K562 (cell line): Measurements from ENCODE around the gene RHBG. TPM values are rescaled to one million over a fixed set of nuclear protein-coding genes. Genes with fewer than 3 reads are reported as not detected.
A peak's percentile ranks its signal among the peaks of the same experiment; 100 is the strongest.

Source experiments
- ATAC-seq: fragments of 200-7000 bp; cut with Tn5 transposase; 3 replicates; pipeline ENCODE4 v1.9.1; 2020; ENCODE audit warnings: moderate library complexity
- BruUV-seq: library from RNA; stranded (reverse); fragments of 400-500 nt; replicated peaks from 2 replicates; lab custom pipeline; 2021; lab: Mats Ljungman, UMichigan
- CTCF ChIA-PET: fragments of 300-600 bp; formaldehyde crosslinking; extraction: SDS; loops from one replicate; lab custom pipeline; 2021; ENCODE audit warnings: low intra/inter-chr PET ratio; lab: Yijun Ruan, JAX
- POLR2A ChIA-PET: fragments of 300-600, 350-650 bp; sonication (Branson Sonifier 250); formaldehyde crosslinking; extraction: SDS; loops from one replicate; lab custom pipeline; 2021; ENCODE audit warnings: antibody characterized with exemption, inconsistent platforms; lab: Yijun Ruan, JAX
- DNase-seq, 4 experiments: peaks; one replicate each; pipeline versions ENCODE4 v3.0.0 to v3.0.0-alpha.2; 2011 to 2018; ENCODE audit warnings: low spot score in 3 of 4, mixed read lengths in 3 of 4; ENCODE audit errors: extremely low read depth in 1 of 4
- FAIRE-seq: peaks from 2 replicates; lab custom pipeline; 2011; peaks lifted over from hg19 to GRCh38; lab: Jason Lieb, UNC
- H2AFZ ChIP-seq: 2 replicates; pipeline ENCODE4 v1.6.0; 2011; ENCODE audit warnings: low read depth, low read length, control low read depth, inconsistent platforms
- H3K27ac ChIP-seq: fragments of 200-600 bp; 3 replicates; pipeline ENCODE4 v1.8.0; 2011; ENCODE audit warnings: low read depth, mild to moderate bottlenecking, control low read depth, inconsistent platforms, low read length, moderate library complexity, mixed read lengths; ENCODE audit errors: extremely low read depth
- H3K27me3 ChIP-seq, 2 experiments: fragments of 300-600 bp in 1 of 2; 2 replicates in 1 of 2; 3 replicates in 1 of 2; pipeline versions ENCODE4 v1.6.0 to v1.8.0; 2011; ENCODE audit warnings: inconsistent platforms in 2 of 2, low read length in 2 of 2, mild to moderate bottlenecking in 1 of 2, mixed read lengths in 1 of 2, moderate library complexity in 1 of 2; ENCODE audit not compliant: control insufficient read depth in 2 of 2, insufficient read depth in 2 of 2
- H3K36me3 ChIP-seq: fragments of 300-600 bp; 3 replicates; pipeline ENCODE4 v1.8.0; 2011; ENCODE audit warnings: mild to moderate bottlenecking, low read length, inconsistent platforms; ENCODE audit not compliant: control insufficient read depth, insufficient read depth
- H3K4me1 ChIP-seq, 2 experiments: fragments of 200-600 bp in 1 of 2; replicated peaks in 1 of 2; 2 replicates in 1 of 2; 3 replicates in 1 of 2; pipeline versions ENCODE4 v1.5.1 to v1.8.0; 2011; ENCODE audit warnings: inconsistent platforms in 2 of 2, low read length in 2 of 2, mild to moderate bottlenecking in 1 of 2, mixed read lengths in 1 of 2, moderate library complexity in 1 of 2; ENCODE audit not compliant: control insufficient read depth in 2 of 2, insufficient read depth in 2 of 2
- H3K4me2 ChIP-seq: 2 replicates; pipeline ENCODE4 v1.6.1; 2011; ENCODE audit warnings: low read length, control low read depth, inconsistent platforms, mixed read lengths; ENCODE audit not compliant: insufficient read depth
- H3K4me3 ChIP-seq: fragments of 200-600 bp; sonication (generic), shearing (Covaris generic); 2 replicates; pipeline ENCODE4 v1.5.1; 2016; ENCODE audit warnings: control low read depth, inconsistent platforms
- H3K79me2 ChIP-seq: fragments of 200-600 bp; 3 replicates; pipeline ENCODE4 v1.8.0; 2011; ENCODE audit warnings: low read length, inconsistent platforms; ENCODE audit not compliant: control insufficient read depth, insufficient read depth
- H3K9ac ChIP-seq, 2 experiments: 2 replicates each; pipeline versions ENCODE4 v1.6.0 to v1.6.1; 2011; ENCODE audit warnings: low read depth in 2 of 2, low read length in 2 of 2, control low read depth in 1 of 2, inconsistent platforms in 1 of 2, mild to moderate bottlenecking in 1 of 2, mixed read lengths in 1 of 2; ENCODE audit not compliant: insufficient read depth in 1 of 2
- H3K9me1 ChIP-seq: one replicate; pipeline ENCODE4 v1.6.0; 2011; ENCODE audit warnings: inconsistent platforms, mild to moderate bottlenecking, low read length, moderate library complexity; ENCODE audit not compliant: control insufficient read depth, insufficient read depth
- H3K9me3 ChIP-seq: replicated peaks from 2 replicates; pipeline ENCODE4 v1.5.1; 2011; ENCODE audit warnings: low read depth, low read length, inconsistent platforms; ENCODE audit not compliant: control insufficient read depth, insufficient read depth
- H4K20me1 ChIP-seq: replicated peaks from 2 replicates; pipeline ENCODE4 v1.6.1; 2011; ENCODE audit warnings: low read length, inconsistent platforms, mixed read lengths; ENCODE audit not compliant: control insufficient read depth, insufficient read depth
- ARID2 ChIP-seq: fragments of 450-650 bp; IDR thresholded peaks from 2 replicates; pipeline ENCODE4 v1.6.1; 2017; ENCODE audit warnings: antibody characterized with exemption, mild to moderate bottlenecking
- ETV1 ChIP-seq: fragments of 450-650 bp; conservative IDR thresholded peaks from 2 replicates; pipeline ENCODE4 v1.6.1; 2016; ENCODE audit warnings: missing genetic modification characterization, control low read depth, low read depth, missing compliant biosample characterization
- MEF2A ChIP-seq: IDR thresholded peaks from 2 replicates; pipeline ENCODE4 v1.6.1; 2011; ENCODE audit warnings: low read depth, mild to moderate bottlenecking, low read length, moderate library complexity; ENCODE audit not compliant: control insufficient read depth
- REST ChIP-seq, 2 experiments: fragments of 450-650 bp; formaldehyde crosslinking in 1 of 2; IDR thresholded peaks; 2 replicates each; pipeline versions ENCODE4 v1.4.0 to v1.6.1; 2014 to 2020; ENCODE audit warnings: mild to moderate bottlenecking in 2 of 2, borderline replicate concordance in 1 of 2, low read depth in 1 of 2
- SMAD4 ChIP-seq: fragments of 250-450 bp; sonication (Bioruptor Pico); conservative IDR thresholded peaks from 2 replicates; pipeline ENCODE4 v1.8.0; 2021; ENCODE audit warnings: inconsistent platforms, mild to moderate bottlenecking, moderate library complexity
- SMC3 ChIP-seq: conservative IDR thresholded peaks from 2 replicates; pipeline ENCODE4 v1.6.1; 2011; ENCODE audit warnings: low read depth, low read length, improper control_type of control experiment; ENCODE audit not compliant: insufficient read depth
- XRCC5 ChIP-seq: fragments of 200-400 bp; formaldehyde crosslinking; IDR thresholded peaks from 2 replicates; pipeline ENCODE4 v1.6.1; 2017; ENCODE audit warnings: low read depth, mild to moderate bottlenecking, low read length
- ZNF24 ChIP-seq: fragments of 450-650 bp; IDR thresholded peaks from 2 replicates; pipeline ENCODE4 v1.6.1; 2016
- WGBS: fragments of 100-300 bp; shearing (Covaris generic); methylation state at CpG from one replicate; pipeline ENCODE4 v1.1.6; 2016; ENCODE audit warnings: low coverage, mixed read lengths; ENCODE audit not compliant: insufficient coverage; ENCODE audit errors: missing lambda C conversion rate; 5-methylcytosine and 5-hydroxymethylcytosine counted together
- in situ Hi-C: fragments of 300-500 bp; cut with MboI; formaldehyde crosslinking; loops from 4 replicates; pipeline ENCODE4 v1.15.0; 2018; ENCODE audit warnings: inconsistent platforms, mixed read lengths
- intact Hi-C: fragments of 100-400 bp; cut with micrococcal nuclease; formaldehyde crosslinking; loops from 2 replicates; pipeline ENCODE4 v1.14.2; 2022
- polyA plus RNA-seq, 8 experiments: library from polyadenylated mRNA; depleted of rRNA in 4 of 8; stranded (reverse) in 5 of 8; unstranded in 3 of 8; fragments of >200 nt; fragmentation: Nextera tagmentation in 2 of 8; fragmentation: Illumina TruSeq in 1 of 8; extraction: Ambion mirVana in 2 of 8; extraction: Trizol in 1 of 8; gene quantifications; 2 replicates each; pipeline versions ENCODE4 v1.2.1 to v1.2.3, GENCODE V29; 2011 to 2014; ENCODE audit warnings: inconsistent platforms in 1 of 8, missing spikeins in 1 of 8
- total RNA-seq, 7 experiments: library from RNA; depleted of rRNA in 6 of 7; stranded (reverse); fragments of >200 nt in 6 of 7; fragmentation: Illumina TruSeq in 2 of 7; extraction: Trizol in 2 of 7; gene quantifications; 2 replicates each; pipeline versions ENCODE4 v1.2.1 to v1.2.3, GENCODE V29; 2011 to 2021; ENCODE audit warnings: low replicate concordance in 1 of 7
- TF ChIP-seq, protein P1 (sequence below): fragments of 450-650 bp; IDR thresholded peaks from 2 replicates; pipeline ENCODE4 v1.6.1; 2018; ENCODE audit warnings: mild to moderate bottlenecking, low read depth; ENCODE audit not compliant: partially characterized antibody

Gene RHBG
- total and polyA plus RNA-seq, 9 of the 15 experiments (the other 6 are each of a cell fraction or from before 2014, with no cell fraction given): not detected

GRCh38 chr1:156385534-156386031, 16.6 kb downstream of the RHBG start:
- H3K4me3 ChIP-seq: no peak overlapping the region
- no peak overlapping the region for H3K4me2 ChIP-seq
- peaks cover 0 to 11% of the 10 kb centered on the region in 2 experiments; a peak in 1 of 5 replicates for H3K4me1 ChIP-seq
- in situ Hi-C loops: loop anchor here (5.0 kb wide), 2 partner anchors 57 to 217 kb away; partner anchors contain the start of gene GPATCH4
- POLR2A ChIA-PET: interaction anchor here (0.7 to 3.0 kb wide), 10 partner anchors 12 to 229 kb away, joined by 3 to 26 read pairs (median 4); no protein-coding TSS in a partner anchor
- H3K9me3 ChIP-seq: no peaks in the 10 kb centered on the region
- H3K27ac ChIP-seq: no peak overlapping the region
- intact Hi-C loops: loop anchor here (1.0 kb wide), 1 partner anchor 59 kb away; no protein-coding TSS in a partner anchor
- H3K36me3 ChIP-seq: no peaks in the 10 kb centered on the region
- no peaks in the 10 kb centered on the region for H3K79me2 ChIP-seq
- no peak overlapping the region for H2AFZ ChIP-seq
- H3K27me3 ChIP-seq: peaks cover 11 to 18% of the 10 kb centered on the region in 2 experiments; a peak in 4 of 5 replicates
- DNase-seq (peak; percentile 74 to 78 (median 74)), FAIRE-seq (peak; percentile 77), ATAC-seq (peak; percentile 75)
- CTCF ChIA-PET: interaction anchor here (0.5 to 10.1 kb wide), 10 partner anchors 26 to 271 kb away, joined by 3 to 240 read pairs (median 3); no protein-coding TSS in a partner anchor
- no TSS peak for BruUV-seq
- H3K9me1 ChIP-seq: no peaks in the 10 kb centered on the region
- no peak overlapping the region for H3K9ac ChIP-seq
- peaks cover 7% of the 10 kb centered on the region for H4K20me1 ChIP-seq
- 0% methylated on average over 9 of the region's 9 CpGs for WGBS
- no peak for TF ChIP-seq MEF2A
- peak; percentile 97 for TF ChIP-seq ARID2
- TF ChIP-seq, protein P1, sequence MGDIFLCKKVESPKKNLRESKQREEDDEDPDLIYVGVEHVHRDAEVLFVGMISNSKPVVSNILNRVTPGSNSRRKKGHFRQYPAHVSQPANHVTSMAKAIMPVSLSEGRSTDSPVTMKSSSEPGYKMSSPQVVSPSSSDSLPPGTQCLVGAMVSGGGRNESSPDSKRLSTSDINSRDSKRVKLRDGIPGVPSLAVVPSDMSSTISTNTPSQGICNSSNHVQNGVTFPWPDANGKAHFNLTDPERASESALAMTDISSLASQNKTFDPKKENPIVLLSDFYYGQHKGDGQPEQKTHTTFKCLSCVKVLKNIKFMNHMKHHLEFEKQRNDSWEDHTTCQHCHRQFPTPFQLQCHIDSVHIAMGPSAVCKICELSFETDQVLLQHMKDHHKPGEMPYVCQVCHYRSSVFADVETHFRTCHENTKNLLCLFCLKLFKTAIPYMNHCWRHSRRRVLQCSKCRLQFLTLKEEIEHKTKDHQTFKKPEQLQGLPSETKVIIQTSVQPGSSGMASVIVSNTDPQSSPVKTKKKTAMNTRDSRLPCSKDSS: no peak
- TF ChIP-seq SMC3: peak; percentile 99
- TF ChIP-seq ETV1: 0 out of 2 replicates have a peak, but pooled peaks have one; percentile 32
- TF ChIP-seq XRCC5: 0 out of 2 replicates have a peak, but pooled peaks have one; percentile 44
- TF ChIP-seq ZNF24: peak; percentile 98
- no peak for TF ChIP-seq SMAD4
- peak; percentile 93 for TF ChIP-seq REST (IDR thresholded peaks at IDR 0.05; ENCODE audit: borderline replicate concordance)
- TF ChIP-seq REST (CRISPR knock-in tag; IDR thresholded peaks at IDR 0.05; ENCODE audit: low read depth): no peak
